Kidney epithelial cell (primary cell): ENCODE measurements around the gene ARID4A. TPM values are rescaled to one million over a fixed set of nuclear protein-coding genes. Genes with fewer than 3 reads are reported as not detected.
"Not testable (repeated sequence)": the region's sequence is repeated elsewhere in the genome, so short reads cannot be mapped to it uniquely, and the experiment has no call there.

Experiments used
- DNase-seq: peaks from one replicate; pipeline ENCODE4 v3.0.0-alpha.2; 2010; ENCODE audit warnings: low read depth
- H3K27me3 ChIP-seq: 2 replicates; pipeline ENCODE4 v1.6.0; 2011; ENCODE audit warnings: low read length; ENCODE audit not compliant: control insufficient read depth, insufficient read depth
- H3K36me3 ChIP-seq: 2 replicates; pipeline ENCODE4 v1.5.1; 2011; ENCODE audit warnings: low read length; ENCODE audit not compliant: control insufficient read depth, insufficient read depth
- H3K4me3 ChIP-seq: 2 replicates; pipeline ENCODE4 v1.5.1; 2011; ENCODE audit warnings: low read depth, mild to moderate bottlenecking, control low read depth, low read length
- total RNA-seq: library from RNA; depleted of rRNA; stranded (reverse); fragments of >200 nt; gene quantifications from 2 replicates; pipeline ENCODE4 v1.2.3, GENCODE V29; 2015
- TF ChIP-seq, protein P1 (sequence below): IDR thresholded peaks from 2 replicates; pipeline ENCODE4 v1.5.1; 2011; ENCODE audit warnings: mild to moderate bottlenecking, moderate library complexity, low read length, control low read depth, inconsistent platforms; ENCODE audit not compliant: insufficient read depth, poor library complexity, severe bottlenecking

Gene ARID4A
- total RNA-seq, 1 donor from 2014 or later: 4.4 TPM

DNA sequence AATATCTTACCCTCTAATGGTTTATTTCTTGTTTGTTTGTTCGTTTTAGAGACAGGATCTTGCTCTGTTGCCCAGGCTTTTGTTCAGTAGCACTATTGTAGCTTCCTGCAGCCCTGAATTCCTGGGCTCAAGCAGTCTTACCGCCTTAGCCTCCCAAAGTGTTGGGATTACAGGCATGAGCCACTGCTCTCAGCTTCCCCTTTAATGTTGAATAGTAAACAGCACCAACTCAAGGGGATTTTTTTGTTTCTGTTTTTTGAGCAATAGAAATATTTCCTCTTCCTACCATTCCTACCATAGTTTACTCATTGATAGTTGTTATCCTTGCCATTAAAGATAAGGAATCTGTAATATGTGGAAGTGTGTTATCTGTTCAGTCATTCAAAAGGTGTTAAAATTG, 10.7 kb downstream of the ARID4A start:
- Histone ChIP-seq H3K4me3 (no peak overlapping the region), H3K27me3 (no peaks in the 10 kb centered on the region), H3K36me3 (no peaks in the 10 kb centered on the region)
- TF ChIP-seq, protein P1, sequence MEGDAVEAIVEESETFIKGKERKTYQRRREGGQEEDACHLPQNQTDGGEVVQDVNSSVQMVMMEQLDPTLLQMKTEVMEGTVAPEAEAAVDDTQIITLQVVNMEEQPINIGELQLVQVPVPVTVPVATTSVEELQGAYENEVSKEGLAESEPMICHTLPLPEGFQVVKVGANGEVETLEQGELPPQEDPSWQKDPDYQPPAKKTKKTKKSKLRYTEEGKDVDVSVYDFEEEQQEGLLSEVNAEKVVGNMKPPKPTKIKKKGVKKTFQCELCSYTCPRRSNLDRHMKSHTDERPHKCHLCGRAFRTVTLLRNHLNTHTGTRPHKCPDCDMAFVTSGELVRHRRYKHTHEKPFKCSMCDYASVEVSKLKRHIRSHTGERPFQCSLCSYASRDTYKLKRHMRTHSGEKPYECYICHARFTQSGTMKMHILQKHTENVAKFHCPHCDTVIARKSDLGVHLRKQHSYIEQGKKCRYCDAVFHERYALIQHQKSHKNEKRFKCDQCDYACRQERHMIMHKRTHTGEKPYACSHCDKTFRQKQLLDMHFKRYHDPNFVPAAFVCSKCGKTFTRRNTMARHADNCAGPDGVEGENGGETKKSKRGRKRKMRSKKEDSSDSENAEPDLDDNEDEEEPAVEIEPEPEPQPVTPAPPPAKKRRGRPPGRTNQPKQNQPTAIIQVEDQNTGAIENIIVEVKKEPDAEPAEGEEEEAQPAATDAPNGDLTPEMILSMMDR: no peak
- DNase-seq: no peak

DNA sequence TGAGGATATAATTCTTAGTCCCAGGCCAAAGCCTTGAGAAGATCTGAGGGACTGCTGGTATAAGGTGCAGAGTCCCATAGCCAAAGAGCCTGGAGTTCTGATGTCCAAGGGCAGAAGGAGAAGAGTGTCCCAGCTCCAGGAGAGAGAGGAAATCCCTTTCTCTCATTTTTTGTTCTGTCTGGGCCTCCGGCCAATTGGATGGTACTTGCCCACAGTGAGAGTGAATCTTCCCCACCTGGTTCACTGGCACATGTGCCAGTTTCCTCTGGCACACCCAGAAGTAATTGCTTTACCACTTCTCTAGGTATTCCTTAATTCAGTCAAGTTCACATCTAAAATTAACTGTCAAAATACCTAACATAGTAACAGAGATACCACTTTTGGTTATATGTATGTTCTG, 15.3 kb downstream of the ARID4A start:
- H3K27me3 ChIP-seq: no peaks in the 10 kb centered on the region
- TF ChIP-seq, protein P1: no peak
- no peaks in the 10 kb centered on the region for H3K36me3 ChIP-seq
- H3K4me3 ChIP-seq: no peak overlapping the region
- DNase-seq: no peak

DNA sequence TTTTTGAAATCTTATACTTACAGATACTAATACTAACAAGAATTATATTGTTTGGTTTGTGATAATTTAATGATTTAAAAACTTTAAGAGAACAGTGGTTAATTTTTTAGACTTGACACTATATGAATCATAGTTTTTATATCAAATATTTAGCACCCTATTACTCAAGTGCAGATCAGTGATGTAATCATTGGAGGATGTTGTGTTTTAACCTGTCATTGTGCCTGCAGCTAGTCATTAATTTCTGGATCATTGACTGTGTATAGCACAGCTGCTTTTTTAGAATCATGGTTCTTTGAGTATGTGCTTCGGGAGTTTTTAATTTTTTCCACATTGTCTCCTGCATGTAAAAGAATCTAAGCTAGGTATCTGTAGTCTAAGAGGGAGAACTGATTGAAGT, 17.3 kb downstream of the ARID4A start:
- Histone ChIP-seq H3K36me3 (no peaks in the 10 kb centered on the region), H3K4me3 (no peak overlapping the region), H3K27me3 (no peaks in the 10 kb centered on the region)
- TF ChIP-seq, protein P1: no peak
- DNase-seq: no peak

DNA sequence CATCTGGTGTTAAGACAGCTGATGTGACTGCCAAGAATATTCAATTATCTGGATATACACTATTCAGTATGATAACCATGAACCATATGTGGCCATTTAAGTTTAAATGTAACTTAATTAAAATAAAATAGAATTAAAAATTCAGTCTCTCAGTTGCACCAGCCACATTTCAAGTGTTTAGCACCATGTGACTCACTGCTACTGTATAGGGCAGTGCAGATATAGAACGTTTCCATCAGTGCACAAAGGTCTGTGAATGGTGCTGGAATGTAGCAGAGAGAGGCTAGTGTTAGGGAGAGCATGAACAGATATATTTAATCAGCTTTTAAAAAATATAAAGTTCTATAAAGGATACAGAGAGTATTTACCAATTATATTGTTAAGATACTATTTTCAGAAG, 28.7 kb downstream of the ARID4A start:
- no peak for DNase-seq
- TF ChIP-seq, protein P1: no peak
- Histone ChIP-seq H3K36me3 (no peaks in the 10 kb centered on the region), H3K4me3 (no peak overlapping the region), H3K27me3 (no peaks in the 10 kb centered on the region)

DNA sequence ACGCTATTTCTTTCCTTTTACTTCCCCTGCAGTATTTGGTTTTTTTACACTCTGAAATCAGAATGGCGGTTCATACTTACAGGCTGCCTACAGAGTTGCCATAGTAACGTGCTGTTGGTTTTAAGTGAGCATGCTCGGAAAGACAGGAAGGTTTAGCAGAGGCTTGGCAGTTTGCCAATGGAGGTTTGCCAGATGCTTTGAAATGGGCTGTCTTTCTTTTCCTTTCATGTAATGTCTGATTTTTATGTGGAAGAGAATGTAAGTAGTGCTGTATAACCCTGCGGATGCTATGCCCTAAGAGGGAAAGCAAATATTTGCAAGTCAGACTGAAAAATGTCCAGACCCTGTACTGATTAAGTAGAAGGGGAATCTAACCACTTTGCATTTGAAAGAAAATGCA, 32.8 kb downstream of the ARID4A start:
- Histone ChIP-seq H3K36me3 (no peaks in the 10 kb centered on the region), H3K27me3 (no peaks in the 10 kb centered on the region), H3K4me3 (no peak overlapping the region)
- peak; percentile 84 for DNase-seq
- TF ChIP-seq, protein P1: no peak

DNA sequence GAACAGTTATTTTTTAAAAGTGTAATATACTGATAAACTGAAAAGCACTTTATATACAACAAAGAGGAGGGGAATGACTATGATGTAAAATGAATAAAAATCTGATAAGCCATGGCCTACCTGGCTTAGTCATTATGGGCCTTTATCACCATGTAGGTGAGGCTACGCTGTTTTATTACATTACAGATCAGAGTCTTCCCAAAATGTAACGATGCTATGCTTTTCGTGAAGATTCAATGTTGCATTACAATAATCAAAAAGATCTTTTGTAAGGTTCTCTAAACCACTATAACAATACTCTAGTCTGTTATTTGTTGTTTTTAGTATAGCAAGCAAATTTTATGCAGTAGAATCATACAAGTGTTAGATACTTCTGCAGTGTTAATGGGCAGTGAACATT, 34.2 kb downstream of the ARID4A start:
- no peak for DNase-seq
- Histone ChIP-seq H3K4me3 (no peak overlapping the region), H3K36me3 (no peaks in the 10 kb centered on the region), H3K27me3 (no peaks in the 10 kb centered on the region)
- TF ChIP-seq, protein P1: no peak

DNA sequence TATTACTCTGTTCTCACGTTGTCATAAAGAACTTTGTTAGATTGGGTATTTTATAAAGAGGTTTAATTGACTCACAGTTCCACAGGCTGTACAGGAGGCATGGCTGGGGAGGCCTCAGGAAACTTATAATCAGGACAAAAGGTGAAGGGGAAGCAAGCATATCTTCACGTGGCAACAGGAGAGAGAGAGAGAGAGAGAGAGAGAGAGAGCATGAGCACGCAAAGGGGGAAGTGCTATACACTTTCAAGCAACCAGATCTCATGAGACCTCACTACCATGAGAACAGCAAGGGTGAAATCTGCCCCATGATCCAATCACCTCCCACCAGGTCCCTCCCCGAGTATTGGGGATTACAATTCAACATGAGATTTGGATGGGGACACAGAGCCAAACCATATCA, 41.3 kb downstream of the ARID4A start:
- H3K4me3 ChIP-seq, H3K27me3 ChIP-seq, DNase-seq, H3K36me3 ChIP-seq: not testable (repeated sequence)
